Central memory CD8-positive, alpha-beta T cell (primary cell): ENCODE data around the gene FAM193A.
"Not testable (repeated sequence)": the region's sequence is repeated elsewhere in the genome, so short reads cannot be mapped to it uniquely, and the experiment has no call there.

ENCODE experiments used
- ATAC-seq: fragments of 150-1000 bp; cut with Tn5 transposase; replicated peaks from 2 replicates; pipeline ENCODE4 v1.10.0; 2022; ENCODE audit warnings: mild to moderate bottlenecking, moderate FRiP score, moderate number of reproducible peaks; ENCODE audit not compliant: poor library complexity, severe bottlenecking; ENCODE audit errors: extremely low read depth
- DNase-seq, 2 donors: peaks; one replicate each; pipeline ENCODE4 v3.0.0; 2021; ENCODE audit warnings: low spot score in 2 of 2
- H3K27ac Mint-ChIP-seq: one replicate; pipeline ENCODE4 v1.8.0; 2022; ENCODE audit warnings: low read depth, mild to moderate bottlenecking, moderate library complexity, mixed read lengths
- H3K27me3 Mint-ChIP-seq: one replicate; pipeline ENCODE4 v1.8.0; 2022; ENCODE audit warnings: mixed read lengths
- H3K36me3 Mint-ChIP-seq: one replicate; pipeline ENCODE4 v1.8.0; 2022; ENCODE audit warnings: mild to moderate bottlenecking, moderate library complexity, mixed read lengths; ENCODE audit not compliant: insufficient read depth
- H3K4me1 Mint-ChIP-seq: one replicate; pipeline ENCODE4 v1.8.0; 2022; ENCODE audit warnings: mixed read lengths
- H3K4me3 Mint-ChIP-seq: one replicate; pipeline ENCODE4 v1.8.0; 2022; ENCODE audit warnings: mild to moderate bottlenecking, moderate library complexity, mixed read lengths
- H3K9me3 Mint-ChIP-seq: one replicate; pipeline ENCODE4 v1.8.0; 2022; ENCODE audit warnings: mixed read lengths

Gene FAM193A

GRCh38 chr4:2535376-2536192, 863 bp upstream of the FAM193A start:
- ATAC-seq (peak; percentile 2), DNase-seq (peak; percentile 39 to 40)
- Mint-ChIP-seq H3K9me3 (no peaks in the 10 kb centered on the region), H3K4me1 (peaks cover 18% of the 10 kb centered on the region), H3K27ac (peak overlapping the region; percentile 90), H3K27me3 (no peaks in the 10 kb centered on the region), H3K4me3 (peak overlapping the region; percentile 85), H3K36me3 (peaks cover 6% of the 10 kb centered on the region)

GRCh38 chr4:2537011-2537830, 774 bp downstream of the FAM193A start:
- Mint-ChIP-seq H3K36me3 (peaks cover 7% of the 10 kb centered on the region), H3K9me3 (no peaks in the 10 kb centered on the region), H3K4me1 (peaks cover 18% of the 10 kb centered on the region), H3K27ac (peak overlapping the region; percentile 90), H3K27me3 (no peaks in the 10 kb centered on the region), H3K4me3 (peak overlapping the region; percentile 85)
- DNase-seq (peak; percentile 44 to 45), ATAC-seq (no peak)

GRCh38 chr4:2543580-2544191, 7.2 kb downstream of the FAM193A start:
- not testable (repeated sequence) for H3K36me3 Mint-ChIP-seq, H3K4me3 Mint-ChIP-seq, ATAC-seq, H3K27ac Mint-ChIP-seq, H3K9me3 Mint-ChIP-seq, H3K27me3 Mint-ChIP-seq, DNase-seq
- H3K4me1 Mint-ChIP-seq = peaks cover 20% of the 10 kb centered on the region

GRCh38 chr4:2545321-2546013, 9.0 kb downstream of the FAM193A start:
- Mint-ChIP-seq H3K27me3 (no peaks in the 10 kb centered on the region), H3K9me3 (no peaks in the 10 kb centered on the region), H3K27ac (no peak overlapping the region), H3K36me3 (peaks cover 4% of the 10 kb centered on the region), H3K4me3 (no peak overlapping the region), H3K4me1 (peaks cover 15% of the 10 kb centered on the region)
- DNase-seq = no peak
- no peak for ATAC-seq

GRCh38 chr4:2546286-2546823, 9.9 kb downstream of the FAM193A start:
- Mint-ChIP-seq H3K9me3 (no peaks in the 10 kb centered on the region), H3K27ac (no peak overlapping the region), H3K4me3 (no peak overlapping the region), H3K4me1 (peaks cover 18% of the 10 kb centered on the region), H3K36me3 (peaks cover 3% of the 10 kb centered on the region), H3K27me3 (no peaks in the 10 kb centered on the region)
- DNase-seq (no peak), ATAC-seq (no peak)

- not testable (repeated sequence) for H3K9me3 Mint-ChIP-seq, H3K27me3 Mint-ChIP-seq, ATAC-seq, DNase-seq, H3K36me3 Mint-ChIP-seq, H3K27ac Mint-ChIP-seq, H3K4me3 Mint-ChIP-seq
- H3K4me1 Mint-ChIP-seq = peaks cover 21% of the 10 kb centered on the region
These were observed 10.7 kb downstream of the FAM193A start for GRCh38 chr4:2546961-2547691.

GRCh38 chr4:2551118-2551517, 14.7 kb downstream of the FAM193A start:
- ATAC-seq = no peak
- Mint-ChIP-seq H3K36me3 (peaks cover 2% of the 10 kb centered on the region), H3K4me3 (no peak overlapping the region), H3K4me1 (peaks cover 26% of the 10 kb centered on the region), H3K27me3 (no peaks in the 10 kb centered on the region), H3K9me3 (no peaks in the 10 kb centered on the region), H3K27ac (peak overlapping the region; percentile 53)
- no peak for DNase-seq

GRCh38 chr4:2552806-2553205, 16.4 kb downstream of the FAM193A start:
- no peak overlapping the region for H3K4me3 Mint-ChIP-seq
- peaks cover 2% of the 10 kb centered on the region for H3K36me3 Mint-ChIP-seq
- H3K4me1 Mint-ChIP-seq = peaks cover 21% of the 10 kb centered on the region
- no peak overlapping the region for H3K27ac Mint-ChIP-seq
- H3K9me3 Mint-ChIP-seq = no peaks in the 10 kb centered on the region
- no peak for DNase-seq
- H3K27me3 Mint-ChIP-seq = no peaks in the 10 kb centered on the region
- no peak for ATAC-seq

- peaks cover 31% of the 10 kb centered on the region for H3K4me1 Mint-ChIP-seq
- H3K36me3 Mint-ChIP-seq = peaks cover 4% of the 10 kb centered on the region
- H3K27me3 Mint-ChIP-seq = no peaks in the 10 kb centered on the region
- no peak for DNase-seq
- H3K4me3 Mint-ChIP-seq = no peak overlapping the region
- H3K27ac Mint-ChIP-seq = peak overlapping the region; percentile 44
- H3K9me3 Mint-ChIP-seq = no peaks in the 10 kb centered on the region
- ATAC-seq = no peak
These were observed 21.9 kb downstream of the FAM193A start for GRCh38 chr4:2558301-2558700.

- H3K27me3 Mint-ChIP-seq = no peaks in the 10 kb centered on the region
- H3K27ac Mint-ChIP-seq = peak overlapping the region; percentile 36
- peaks cover 6% of the 10 kb centered on the region for H3K36me3 Mint-ChIP-seq
- H3K4me3 Mint-ChIP-seq = no peak overlapping the region
- ATAC-seq (no peak), DNase-seq (no peak)
- no peaks in the 10 kb centered on the region for H3K9me3 Mint-ChIP-seq
- H3K4me1 Mint-ChIP-seq = peaks cover 21% of the 10 kb centered on the region
These were observed 23.7 kb downstream of the FAM193A start for GRCh38 chr4:2560167-2560566.

- H3K9me3 Mint-ChIP-seq = no peaks in the 10 kb centered on the region
- H3K27ac Mint-ChIP-seq = no peak overlapping the region
- no peaks in the 10 kb centered on the region for H3K27me3 Mint-ChIP-seq
- ATAC-seq (no peak), DNase-seq (no peak)
- H3K4me1 Mint-ChIP-seq = peaks cover 28% of the 10 kb centered on the region
- H3K4me3 Mint-ChIP-seq = no peak overlapping the region
- peaks cover 12% of the 10 kb centered on the region for H3K36me3 Mint-ChIP-seq
These were observed 29.1 kb downstream of the FAM193A start for GRCh38 chr4:2565533-2565932.
